ENCODE measurements around the gene EVA1A.

GRCh38 chr2:75532488-75532887 is 28.3 kb downstream of the EVA1A start:
- TF ChIP-seq EP300 (IDR thresholded peaks at IDR 0.05) (no peak), POLR2A (IDR thresholded peaks at IDR 0.05) (no peak)
- TF ChIP-seq, protein P1, sequence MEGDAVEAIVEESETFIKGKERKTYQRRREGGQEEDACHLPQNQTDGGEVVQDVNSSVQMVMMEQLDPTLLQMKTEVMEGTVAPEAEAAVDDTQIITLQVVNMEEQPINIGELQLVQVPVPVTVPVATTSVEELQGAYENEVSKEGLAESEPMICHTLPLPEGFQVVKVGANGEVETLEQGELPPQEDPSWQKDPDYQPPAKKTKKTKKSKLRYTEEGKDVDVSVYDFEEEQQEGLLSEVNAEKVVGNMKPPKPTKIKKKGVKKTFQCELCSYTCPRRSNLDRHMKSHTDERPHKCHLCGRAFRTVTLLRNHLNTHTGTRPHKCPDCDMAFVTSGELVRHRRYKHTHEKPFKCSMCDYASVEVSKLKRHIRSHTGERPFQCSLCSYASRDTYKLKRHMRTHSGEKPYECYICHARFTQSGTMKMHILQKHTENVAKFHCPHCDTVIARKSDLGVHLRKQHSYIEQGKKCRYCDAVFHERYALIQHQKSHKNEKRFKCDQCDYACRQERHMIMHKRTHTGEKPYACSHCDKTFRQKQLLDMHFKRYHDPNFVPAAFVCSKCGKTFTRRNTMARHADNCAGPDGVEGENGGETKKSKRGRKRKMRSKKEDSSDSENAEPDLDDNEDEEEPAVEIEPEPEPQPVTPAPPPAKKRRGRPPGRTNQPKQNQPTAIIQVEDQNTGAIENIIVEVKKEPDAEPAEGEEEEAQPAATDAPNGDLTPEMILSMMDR (IDR thresholded peaks at IDR 0.05) = no peak

Data from stomach (tissue), 4 donors.